ENCODE data around the gene IL18BP. TPM values are rescaled to one million over a fixed set of nuclear protein-coding genes. Genes with fewer than 3 reads are reported as not detected.

The IL18BP gene
- polyA plus RNA-seq, 1 donor (not counting 4 experiments of a cell fraction or from before 2014, with no cell fraction given) = 2.9 TPM

DNA sequence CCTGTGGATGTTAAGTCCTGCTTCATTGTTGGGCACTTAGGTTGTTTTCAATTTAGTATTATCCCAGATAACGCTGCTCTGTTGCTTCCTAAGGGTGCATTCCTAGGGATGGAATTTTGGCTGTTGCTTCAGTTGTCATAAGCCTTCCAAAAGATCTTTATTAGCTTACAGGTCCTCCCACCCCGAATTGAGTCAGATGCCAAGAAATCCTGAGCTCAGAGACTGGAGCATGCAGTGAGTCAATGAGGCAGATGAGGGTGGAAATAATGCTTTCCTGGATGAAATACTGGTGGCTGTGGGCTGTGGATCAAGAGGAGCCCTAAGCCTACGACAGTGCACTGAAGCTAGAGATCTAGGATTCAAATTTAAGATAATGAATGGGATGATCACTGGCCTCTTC, 10.7 kb upstream of the IL18BP start:
- TF ChIP-seq EZH2 (IDR thresholded peaks at IDR 0.05; ENCODE audit: low read length) = no peak
- TF ChIP-seq, protein P1, sequence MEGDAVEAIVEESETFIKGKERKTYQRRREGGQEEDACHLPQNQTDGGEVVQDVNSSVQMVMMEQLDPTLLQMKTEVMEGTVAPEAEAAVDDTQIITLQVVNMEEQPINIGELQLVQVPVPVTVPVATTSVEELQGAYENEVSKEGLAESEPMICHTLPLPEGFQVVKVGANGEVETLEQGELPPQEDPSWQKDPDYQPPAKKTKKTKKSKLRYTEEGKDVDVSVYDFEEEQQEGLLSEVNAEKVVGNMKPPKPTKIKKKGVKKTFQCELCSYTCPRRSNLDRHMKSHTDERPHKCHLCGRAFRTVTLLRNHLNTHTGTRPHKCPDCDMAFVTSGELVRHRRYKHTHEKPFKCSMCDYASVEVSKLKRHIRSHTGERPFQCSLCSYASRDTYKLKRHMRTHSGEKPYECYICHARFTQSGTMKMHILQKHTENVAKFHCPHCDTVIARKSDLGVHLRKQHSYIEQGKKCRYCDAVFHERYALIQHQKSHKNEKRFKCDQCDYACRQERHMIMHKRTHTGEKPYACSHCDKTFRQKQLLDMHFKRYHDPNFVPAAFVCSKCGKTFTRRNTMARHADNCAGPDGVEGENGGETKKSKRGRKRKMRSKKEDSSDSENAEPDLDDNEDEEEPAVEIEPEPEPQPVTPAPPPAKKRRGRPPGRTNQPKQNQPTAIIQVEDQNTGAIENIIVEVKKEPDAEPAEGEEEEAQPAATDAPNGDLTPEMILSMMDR (optimal IDR thresholded peaks at IDR 0.05 in 1 of 3, IDR thresholded peaks at IDR 0.05 in 1 of 3, conservative IDR thresholded peaks at IDR 0.05 in 1 of 3; ENCODE audit: extremely low read depth in 1 of 3, insufficient read depth in 2 of 3, low read length in 3 of 3) = no peak

GRCh38 chr11:71990701-71991100, 8.0 kb upstream of the IL18BP start:
- FAIRE-seq = no peak
- peaks cover 1 to 10% of the 10 kb centered on the region in 2 experiments for H3K36me3 ChIP-seq (ENCODE audit: control insufficient read depth in 2 of 2, extremely low read depth in 1 of 2, insufficient read depth in 2 of 2, low read length in 2 of 2)
- dilution Hi-C loops (cut with MboI; ENCODE audit: extremely low pct_ligation_motif_present, low sequenced_read_pairs) = no loop called here
- H3K4me2 ChIP-seq (ENCODE audit: control insufficient read depth, extremely low read depth, insufficient read depth, low read depth, low read length) = no peak overlapping the region
- H2AFZ ChIP-seq (ENCODE audit: control insufficient read depth, low read length) = no peak overlapping the region
- H3K9ac ChIP-seq (ENCODE audit: control insufficient read depth, extremely low read depth, insufficient read depth, low read length) = no peak overlapping the region
- peaks cover 5% of the 10 kb centered on the region for H3K4me1 ChIP-seq (ENCODE audit: control insufficient read depth, extremely low read depth, insufficient read depth, low read length)
- H3K9me3 ChIP-seq (ENCODE audit: control insufficient read depth, low read depth, low read length) = no peaks in the 10 kb centered on the region
- TF ChIP-seq, protein P1 (optimal IDR thresholded peaks at IDR 0.05 in 1 of 3, IDR thresholded peaks at IDR 0.05 in 1 of 3, conservative IDR thresholded peaks at IDR 0.05 in 1 of 3; ENCODE audit: extremely low read depth in 1 of 3, insufficient read depth in 2 of 3, low read length in 3 of 3) = no peak
- TF ChIP-seq EZH2 (IDR thresholded peaks at IDR 0.05; ENCODE audit: low read length) = no peak
- H3K79me2 ChIP-seq (ENCODE audit: control insufficient read depth, insufficient read depth, low read length) = no peaks in the 10 kb centered on the region
- H3K9me1 ChIP-seq (ENCODE audit: control insufficient read depth, extremely low read depth, insufficient read depth, low read length) = no peaks in the 10 kb centered on the region
- H3K4me3 ChIP-seq (ENCODE audit: control insufficient read depth in 2 of 3, extremely low read depth in 1 of 3, insufficient read depth in 2 of 3, low read depth in 1 of 3, low read length in 3 of 3) = no peak overlapping the region
- no peak overlapping the region for H3K27ac ChIP-seq (ENCODE audit: control insufficient read depth, insufficient read depth, low read length)
- no peak for DNase-seq (ENCODE audit: low read depth, low spot score)
- H3K27me3 ChIP-seq (ENCODE audit: control insufficient read depth, extremely low read depth, insufficient read depth, low read length) = no peaks in the 10 kb centered on the region
- H4K20me1 ChIP-seq (ENCODE audit: control insufficient read depth, extremely low read depth, insufficient read depth, low read length) = no peaks in the 10 kb centered on the region

More for the DNA sequence above, 10.7 kb upstream of the IL18BP start:
- DNase-seq (ENCODE audit: low read depth, low spot score) (no peak), FAIRE-seq (no peak)
- H3K27me3 ChIP-seq (ENCODE audit: control insufficient read depth, extremely low read depth, insufficient read depth, low read length) = no peaks in the 10 kb centered on the region
- H3K9me1 ChIP-seq (ENCODE audit: control insufficient read depth, extremely low read depth, insufficient read depth, low read length) = no peaks in the 10 kb centered on the region
- H3K4me1 ChIP-seq (ENCODE audit: control insufficient read depth, extremely low read depth, insufficient read depth, low read length) = peaks cover 5% of the 10 kb centered on the region
- dilution Hi-C loops (cut with MboI; ENCODE audit: extremely low pct_ligation_motif_present, low sequenced_read_pairs) = no loop called here
- no peaks in the 10 kb centered on the region for H3K9me3 ChIP-seq (ENCODE audit: control insufficient read depth, low read depth, low read length)
- no peak overlapping the region for H3K27ac ChIP-seq (ENCODE audit: control insufficient read depth, insufficient read depth, low read length)
- H3K36me3 ChIP-seq (ENCODE audit: control insufficient read depth in 2 of 2, extremely low read depth in 1 of 2, insufficient read depth in 2 of 2, low read length in 2 of 2) = peaks cover 6% of the 10 kb centered on the region in 2 experiments
- no peaks in the 10 kb centered on the region for H4K20me1 ChIP-seq (ENCODE audit: control insufficient read depth, extremely low read depth, insufficient read depth, low read length)
- H3K4me3 ChIP-seq (ENCODE audit: control insufficient read depth in 2 of 3, extremely low read depth in 1 of 3, insufficient read depth in 2 of 3, low read depth in 1 of 3, low read length in 3 of 3) = no peak overlapping the region
- H3K79me2 ChIP-seq (ENCODE audit: control insufficient read depth, insufficient read depth, low read length) = no peaks in the 10 kb centered on the region
- H3K4me2 ChIP-seq (ENCODE audit: control insufficient read depth, extremely low read depth, insufficient read depth, low read depth, low read length) = no peak overlapping the region
- no peak overlapping the region for H3K9ac ChIP-seq (ENCODE audit: control insufficient read depth, extremely low read depth, insufficient read depth, low read length)
- no peak overlapping the region for H2AFZ ChIP-seq (ENCODE audit: control insufficient read depth, low read length)

Measured in keratinocyte (primary cell).